Ramos (cell line): Measurements from ENCODE around the gene OR2W3.

Experiments
- in situ Hi-C: fragments of 300-500 bp; cut with MboI; formaldehyde crosslinking; loops from one replicate; pipeline ENCODE4 v1.14.3; 2022; ENCODE audit warnings: low sequenced_read_pairs; ENCODE audit not compliant: unreplicated experiment

The OR2W3 gene

GRCh38 chr1:247895163-247895637, at the start of gene OR2W3:
TSS of gene OR2W3 (plus strand) at chr1:247895587. CDS start at chr1:247895587, 0 bp downstream.
- in situ Hi-C loops: no loop called here

GRCh38 chr1:247845693-247846017, 49.7 kb upstream of the OR2W3 start:
- in situ Hi-C loops: no loop called here

- in situ Hi-C loops: no loop called here
Measured at GRCh38 chr1:247848346-247848745, 47.0 kb upstream of the OR2W3 start.

GRCh38 chr1:247849616-247850015, 45.8 kb upstream of the OR2W3 start:
- in situ Hi-C loops: no loop called here

GRCh38 chr1:247854899-247855545, 40.4 kb upstream of the OR2W3 start:
- in situ Hi-C loops: no loop called here

- in situ Hi-C loops: no loop called here
Measured at GRCh38 chr1:247855911-247856310, 39.5 kb upstream of the OR2W3 start.

GRCh38 chr1:247857069-247857984, 38.1 kb upstream of the OR2W3 start, which contains the start of gene TRIM58:
TSS of gene TRIM58 (plus strand) at chr1:247857187. CDS start at chr1:247857247, 60 bp downstream.
- in situ Hi-C loops: no loop called here

- in situ Hi-C loops: no loop called here
Measured at GRCh38 chr1:247857985-247858619, 37.3 kb upstream of the OR2W3 start.

- in situ Hi-C loops: no loop called here
Measured at GRCh38 chr1:247862756-247863155, 32.6 kb upstream of the OR2W3 start.

GRCh38 chr1:247864644-247865043, 30.7 kb upstream of the OR2W3 start:
- in situ Hi-C loops: no loop called here

GRCh38 chr1:247865416-247865815, 30.0 kb upstream of the OR2W3 start:
- in situ Hi-C loops: no loop called here

GRCh38 chr1:247883346-247883745, 12.0 kb upstream of the OR2W3 start:
- in situ Hi-C loops: no loop called here

- in situ Hi-C loops: no loop called here
Measured at GRCh38 chr1:247884797-247885413, 10.5 kb upstream of the OR2W3 start.

GRCh38 chr1:247895976-247896375, 589 bp downstream of the OR2W3 start:
- in situ Hi-C loops: no loop called here

GRCh38 chr1:247904122-247904521, 8.7 kb downstream of the OR2W3 start:
- in situ Hi-C loops: no loop called here

GRCh38 chr1:247905181-247905580, 9.8 kb downstream of the OR2W3 start:
- in situ Hi-C loops: no loop called here

GRCh38 chr1:247905910-247906503, 10.6 kb downstream of the OR2W3 start:
- in situ Hi-C loops: no loop called here

GRCh38 chr1:247906504-247907047, 11.2 kb downstream of the OR2W3 start:
- in situ Hi-C loops: no loop called here

- in situ Hi-C loops: no loop called here
Measured at GRCh38 chr1:247908766-247909165, 13.4 kb downstream of the OR2W3 start.

GRCh38 chr1:247913786-247914185, 18.4 kb downstream of the OR2W3 start:
- in situ Hi-C loops: no loop called here
